ENCODE data around the gene PSMD1. TPM values are rescaled to one million over a fixed set of nuclear protein-coding genes. Genes with fewer than 3 reads are reported as not detected.

Gene PSMD1
- total RNA-seq, 1 experiment from 2014 or later, result 133 TPM

GRCh38 chr2:231099918-231100317 lies 43.3 kb downstream of the PSMD1 start:
- H3K9ac ChIP-seq (ENCODE audit: low read length), result no peak overlapping the region
- no peaks in the 10 kb centered on the region for H3K27me3 ChIP-seq (ENCODE audit: insufficient read depth, low read length)
- no peak overlapping the region for H3K4me3 ChIP-seq (replicated peaks in 1 of 2; ENCODE audit: low read depth in 1 of 2, low read length in 2 of 2)
- ChIA-PET POLR2A (no interaction called here), CTCF (no interaction called here), RAD21 (ENCODE audit: low non-redundant PET in 1 of 2, low total read pairs in 2 of 2, uncharacterized antibody in 2 of 2, unreplicated experiment in 2 of 2) (no interaction called here)
- DNase-seq (ENCODE audit: low read depth, low spot score) (no peak), ATAC-seq (peak; percentile 43; the same call in 1 of the 2 replicates)
- H3K4me1 ChIP-seq (ENCODE audit: control insufficient read depth in 1 of 2, insufficient read depth in 2 of 2, low read length in 2 of 2), result peaks cover 7 to 22% of the 10 kb centered on the region in 2 experiments
- H3K9me3 ChIP-seq (ENCODE audit: control insufficient read depth in 1 of 2, insufficient read depth in 1 of 2, low read depth in 1 of 2, low read length in 2 of 2), result no peaks in the 10 kb centered on the region
- H3K4me2 ChIP-seq (ENCODE audit: low read length), result peak overlapping the region; percentile 8; the same call in 1 of the 2 replicates
- H4K20me1 ChIP-seq (ENCODE audit: insufficient read depth), result no peaks in the 10 kb centered on the region
- intact Hi-C loops (cut with micrococcal nuclease), result loop anchor here (5.0 kb wide), 1 partner anchor 278 kb away; no protein-coding TSS in a partner anchor
- H2AFZ ChIP-seq (ENCODE audit: low read depth, low read length, poor library complexity, severe bottlenecking), result no peak overlapping the region
- H3K9me2 ChIP-seq (ENCODE audit: insufficient read depth), result no peaks in the 10 kb centered on the region
- no peak overlapping the region; the same call in 1 of the 2 replicates for H3K27ac ChIP-seq (ENCODE audit: low read depth, low read length)
- peaks cover 34% of the 10 kb centered on the region for H3K79me2 ChIP-seq (ENCODE audit: insufficient read depth, low read length)
- H3K36me3 ChIP-seq (ENCODE audit: control insufficient read depth in 1 of 2, insufficient read depth in 2 of 2, low read length in 2 of 2), result no peaks in the 10 kb centered on the region
- 0 out of 2 replicates have a peak, but pooled peaks have one; percentile 1 for TF ChIP-seq FOSL1 (IDR thresholded peaks at IDR 0.05; ENCODE audit: low read depth)
- TF ChIP-seq, protein P1, sequence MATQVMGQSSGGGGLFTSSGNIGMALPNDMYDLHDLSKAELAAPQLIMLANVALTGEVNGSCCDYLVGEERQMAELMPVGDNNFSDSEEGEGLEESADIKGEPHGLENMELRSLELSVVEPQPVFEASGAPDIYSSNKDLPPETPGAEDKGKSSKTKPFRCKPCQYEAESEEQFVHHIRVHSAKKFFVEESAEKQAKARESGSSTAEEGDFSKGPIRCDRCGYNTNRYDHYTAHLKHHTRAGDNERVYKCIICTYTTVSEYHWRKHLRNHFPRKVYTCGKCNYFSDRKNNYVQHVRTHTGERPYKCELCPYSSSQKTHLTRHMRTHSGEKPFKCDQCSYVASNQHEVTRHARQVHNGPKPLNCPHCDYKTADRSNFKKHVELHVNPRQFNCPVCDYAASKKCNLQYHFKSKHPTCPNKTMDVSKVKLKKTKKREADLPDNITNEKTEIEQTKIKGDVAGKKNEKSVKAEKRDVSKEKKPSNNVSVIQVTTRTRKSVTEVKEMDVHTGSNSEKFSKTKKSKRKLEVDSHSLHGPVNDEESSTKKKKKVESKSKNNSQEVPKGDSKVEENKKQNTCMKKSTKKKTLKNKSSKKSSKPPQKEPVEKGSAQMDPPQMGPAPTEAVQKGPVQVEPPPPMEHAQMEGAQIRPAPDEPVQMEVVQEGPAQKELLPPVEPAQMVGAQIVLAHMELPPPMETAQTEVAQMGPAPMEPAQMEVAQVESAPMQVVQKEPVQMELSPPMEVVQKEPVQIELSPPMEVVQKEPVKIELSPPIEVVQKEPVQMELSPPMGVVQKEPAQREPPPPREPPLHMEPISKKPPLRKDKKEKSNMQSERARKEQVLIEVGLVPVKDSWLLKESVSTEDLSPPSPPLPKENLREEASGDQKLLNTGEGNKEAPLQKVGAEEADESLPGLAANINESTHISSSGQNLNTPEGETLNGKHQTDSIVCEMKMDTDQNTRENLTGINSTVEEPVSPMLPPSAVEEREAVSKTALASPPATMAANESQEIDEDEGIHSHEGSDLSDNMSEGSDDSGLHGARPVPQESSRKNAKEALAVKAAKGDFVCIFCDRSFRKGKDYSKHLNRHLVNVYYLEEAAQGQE (IDR thresholded peaks at IDR 0.05; ENCODE audit: low read depth), result no peak
- TF ChIP-seq, protein P2, sequence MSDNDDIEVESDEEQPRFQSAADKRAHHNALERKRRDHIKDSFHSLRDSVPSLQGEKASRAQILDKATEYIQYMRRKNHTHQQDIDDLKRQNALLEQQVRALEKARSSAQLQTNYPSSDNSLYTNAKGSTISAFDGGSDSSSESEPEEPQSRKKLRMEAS (IDR thresholded peaks at IDR 0.05), result no peak
- peak; percentile 39 for TF ChIP-seq RAD21 (IDR thresholded peaks at IDR 0.05; ENCODE audit: low read depth)
- TF ChIP-seq CTCF (IDR thresholded peaks at IDR 0.05 in 2 of 3, conservative IDR thresholded peaks at IDR 0.05 in 1 of 3; ENCODE audit: borderline replicate concordance in 1 of 3, insufficient read depth in 1 of 3, low read depth in 2 of 3, low read length in 2 of 3), result peak; percentile 26 to 70 (median 57); a peak in 5 of 6 replicates
- BruUV-seq (replicated peaks), result no TSS peak
